ENCODE measurements around the gene LSM7.

LSM7 gene

DNA sequence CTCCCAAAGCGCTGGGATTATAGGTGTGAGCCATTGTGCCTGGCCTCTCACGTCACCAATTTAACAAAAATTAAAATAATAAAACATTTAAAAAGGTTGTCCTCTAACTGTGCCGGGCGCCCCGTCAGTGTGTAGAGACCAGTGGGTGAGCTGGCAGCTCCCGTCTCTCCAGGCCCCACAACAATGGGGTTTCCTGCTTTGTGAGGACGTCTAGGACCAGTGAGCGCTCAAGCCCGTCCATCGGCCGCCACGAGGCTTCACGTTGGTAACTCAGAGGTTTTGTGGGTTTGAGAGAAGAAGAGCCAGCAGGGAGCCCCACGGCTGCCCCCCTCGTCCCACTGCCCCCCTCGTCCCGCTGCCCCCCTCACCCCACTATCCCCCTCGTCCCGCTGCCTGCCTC lies 4.7 kb downstream of the LSM7 start:
- DNase-seq (ENCODE audit: low spot score) = no peak

DNA sequence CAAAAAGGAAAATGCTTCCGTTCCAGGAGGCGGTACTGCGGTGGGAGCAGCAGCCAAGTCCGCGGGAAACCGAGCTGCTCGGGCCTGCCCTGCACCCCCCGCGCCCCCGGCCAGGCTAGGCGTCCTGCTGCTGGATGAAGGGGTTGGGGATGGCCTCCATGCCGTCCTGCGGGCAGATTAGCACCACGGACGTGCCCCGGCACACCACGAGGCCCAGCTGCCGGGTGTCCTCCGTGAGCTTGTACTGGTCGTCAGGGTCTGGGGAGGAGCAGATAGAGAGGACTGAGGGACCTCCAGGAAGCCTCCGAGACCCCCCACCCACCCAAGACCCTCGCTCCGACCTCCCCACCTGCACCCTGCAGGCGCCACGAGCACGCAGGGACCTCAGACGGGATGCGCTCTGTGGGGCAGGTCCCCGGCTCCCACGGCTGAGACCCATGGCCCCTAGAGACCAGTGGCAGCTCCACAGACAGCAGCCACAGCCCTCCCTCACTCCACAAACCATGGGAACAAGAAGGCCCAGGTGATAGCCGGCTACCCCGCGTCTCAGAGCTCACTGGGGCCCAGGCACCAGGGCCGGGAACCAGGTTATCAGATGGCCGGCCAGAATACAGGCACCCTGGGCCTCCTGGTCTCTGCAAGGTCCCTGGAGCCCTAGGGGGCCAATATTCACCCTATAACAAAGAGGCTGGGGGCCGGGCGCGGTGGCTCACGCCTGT lies 6.7 kb downstream of the LSM7 start:
- no peak for DNase-seq (ENCODE audit: low spot score)

DNA sequence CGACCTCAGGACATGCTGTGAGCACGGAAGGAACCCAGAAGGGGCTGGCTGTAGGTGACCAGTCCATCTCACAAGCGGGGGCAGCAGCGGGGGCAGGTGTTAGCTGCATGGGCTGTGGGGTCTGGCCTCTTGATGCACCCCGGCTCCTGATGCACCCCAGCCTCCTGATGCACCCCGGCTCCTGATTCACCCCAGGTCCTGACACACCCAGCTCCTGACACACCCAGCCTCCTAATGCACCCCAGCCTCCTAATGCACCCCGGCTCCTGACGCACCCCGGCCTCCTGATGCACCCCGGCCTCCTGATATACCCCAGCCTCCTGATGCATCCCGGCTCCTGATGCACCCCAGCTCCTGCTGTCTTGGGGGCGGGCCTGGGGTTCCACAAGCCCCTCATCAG lies 7.4 kb downstream of the LSM7 start:
- DNase-seq (ENCODE audit: low spot score) = no peak

DNA sequence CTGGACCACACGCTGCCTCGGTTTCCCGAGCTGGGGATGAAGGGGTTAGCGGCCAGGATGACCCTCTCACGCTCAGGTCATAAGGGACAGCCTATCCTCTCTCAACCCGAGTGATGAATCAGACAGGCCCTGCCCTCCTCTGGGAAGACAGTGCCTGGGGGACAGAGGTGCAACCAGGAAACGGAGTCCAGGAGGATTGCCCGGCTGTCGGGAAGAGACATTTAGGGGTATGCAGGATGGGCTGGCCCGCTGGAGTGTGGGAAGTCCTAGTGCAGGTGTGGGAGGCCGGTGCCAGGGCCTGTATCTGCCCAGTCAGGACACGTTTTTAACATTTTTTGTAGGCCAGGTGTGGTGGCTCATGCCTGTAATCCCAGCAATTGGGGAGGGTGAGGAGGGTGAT lies 8.3 kb downstream of the LSM7 start:
- DNase-seq (ENCODE audit: low spot score) = no peak

GRCh38 chr19:2319551-2319950 lies 8.8 kb downstream of the LSM7 start:
- DNase-seq (ENCODE audit: low spot score) = no peak

GRCh38 chr19:2318923-2319322 lies 9.5 kb downstream of the LSM7 start:
- no peak for DNase-seq (ENCODE audit: low spot score)

DNA sequence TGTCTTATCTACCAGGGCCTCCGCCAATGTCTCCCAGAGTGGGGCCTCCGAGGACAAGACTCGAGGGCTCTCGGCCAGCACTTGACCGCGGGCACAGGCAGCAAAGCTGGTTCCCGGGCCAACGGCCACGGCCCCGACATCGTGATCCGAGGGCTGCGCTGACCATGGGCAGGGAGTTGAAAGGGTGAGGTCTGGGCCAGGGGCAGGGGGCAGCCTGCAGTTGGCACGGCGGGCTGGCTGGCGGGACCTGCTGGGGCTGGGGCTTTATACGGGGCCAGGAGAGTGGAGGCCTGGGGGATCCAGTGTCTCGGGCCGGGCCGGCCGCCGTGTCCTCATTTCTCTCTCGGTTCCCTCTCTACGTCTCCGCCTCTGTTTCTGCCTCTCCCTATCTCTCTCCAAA lies 10.6 kb downstream of the LSM7 start:
- no peak for DNase-seq (ENCODE audit: low spot score)

DNA sequence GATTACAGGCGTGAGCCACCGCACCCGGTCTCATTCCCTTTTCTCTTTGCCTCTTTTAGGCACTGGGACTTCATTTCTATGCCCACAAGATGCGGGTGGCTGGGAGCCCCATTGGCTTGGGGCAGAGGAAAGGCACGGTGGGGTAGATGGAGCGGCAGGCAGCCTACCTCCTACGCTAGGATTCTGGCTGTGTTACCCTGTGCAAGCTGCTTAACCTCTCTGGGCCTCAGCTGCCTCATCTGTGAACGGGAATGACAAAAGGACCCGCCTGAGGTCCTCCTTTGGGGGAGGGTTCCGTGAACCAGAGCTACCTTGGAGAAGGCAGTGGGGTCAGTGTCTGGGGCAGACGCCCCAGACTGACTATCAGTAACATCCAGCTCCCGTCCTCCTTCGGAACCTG lies 11.1 kb downstream of the LSM7 start:
- no peak for DNase-seq (ENCODE audit: low spot score)

GRCh38 chr19:2315818-2316353 lies 12.5 kb downstream of the LSM7 start:
- DNase-seq (ENCODE audit: low spot score) = peak; percentile 23

GRCh38 chr19:2315121-2315817 lies 13.1 kb downstream of the LSM7 start:
- no peak for DNase-seq (ENCODE audit: low spot score)

- DNase-seq (ENCODE audit: low spot score) = no peak
Measured at GRCh38 chr19:2312820-2313501, 15.4 kb downstream of the LSM7 start.

DNA sequence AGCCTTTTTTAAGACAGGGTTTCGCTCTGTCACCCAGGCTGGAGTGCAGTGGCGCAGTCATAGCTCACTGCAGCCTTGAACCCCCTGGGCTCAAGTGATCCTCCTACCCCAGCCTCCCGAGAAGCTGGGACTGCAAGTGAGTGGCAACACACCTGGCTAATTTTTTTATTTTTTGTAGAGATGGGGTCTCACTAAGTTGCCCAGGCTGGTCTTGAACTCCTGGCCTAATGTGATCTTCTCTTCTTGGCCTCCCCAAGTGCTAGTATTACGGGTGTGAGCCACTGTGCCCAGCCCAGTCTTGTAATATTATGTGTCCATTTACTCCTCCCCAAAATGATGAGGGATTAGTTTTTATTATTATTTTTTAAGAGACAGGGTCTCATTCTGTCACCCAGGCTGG lies 17.3 kb downstream of the LSM7 start:
- no peak for DNase-seq (ENCODE audit: low spot score)

- DNase-seq (ENCODE audit: low spot score) = no peak
Measured at GRCh38 chr19:2309734-2310362, 18.5 kb downstream of the LSM7 start.

- DNase-seq (ENCODE audit: low spot score) = no peak
Measured at GRCh38 chr19:2308114-2308556, 20.3 kb downstream of the LSM7 start, which contains the start of gene LINGO3. LINGO3 (minus strand) TSS chr19:2308154; CDS start chr19:2291776, 16,378 bp downstream.

- no peak for DNase-seq (ENCODE audit: low spot score)
Measured at GRCh38 chr19:2307518-2308012, 20.8 kb downstream of the LSM7 start.

- no peak for DNase-seq (ENCODE audit: low spot score)
Measured at GRCh38 chr19:2306971-2307370, 21.4 kb downstream of the LSM7 start.

DNA sequence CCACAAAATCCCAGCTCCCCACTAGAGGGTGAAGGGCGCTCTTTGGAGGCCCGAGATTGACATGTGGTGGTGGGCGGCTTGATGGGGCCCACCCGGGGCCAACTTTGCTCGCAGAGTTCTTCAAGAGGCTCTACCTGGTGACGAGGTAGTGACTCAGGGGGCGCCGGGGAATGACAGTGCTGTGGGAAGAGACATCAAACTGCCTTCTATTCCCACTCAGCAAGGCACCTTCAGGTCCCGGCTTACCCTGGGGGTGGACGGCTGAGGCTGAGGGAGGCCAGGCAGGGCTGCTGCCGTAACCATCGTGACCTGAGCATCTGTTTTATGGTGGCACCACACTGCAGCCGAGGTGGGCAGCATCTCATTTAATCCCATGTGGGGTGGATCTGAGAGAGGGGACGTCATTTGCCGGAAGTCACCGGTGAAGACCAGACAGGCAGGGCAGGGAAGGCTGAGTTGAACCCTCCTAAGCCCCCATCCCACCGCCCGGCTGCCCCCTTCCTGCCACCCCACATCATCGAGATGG lies 22.0 kb downstream of the LSM7 start:
- no peak for DNase-seq (ENCODE audit: low spot score)

- no peak for DNase-seq (ENCODE audit: low spot score)
Measured at GRCh38 chr19:2305452-2306280, 22.7 kb downstream of the LSM7 start.

DNA sequence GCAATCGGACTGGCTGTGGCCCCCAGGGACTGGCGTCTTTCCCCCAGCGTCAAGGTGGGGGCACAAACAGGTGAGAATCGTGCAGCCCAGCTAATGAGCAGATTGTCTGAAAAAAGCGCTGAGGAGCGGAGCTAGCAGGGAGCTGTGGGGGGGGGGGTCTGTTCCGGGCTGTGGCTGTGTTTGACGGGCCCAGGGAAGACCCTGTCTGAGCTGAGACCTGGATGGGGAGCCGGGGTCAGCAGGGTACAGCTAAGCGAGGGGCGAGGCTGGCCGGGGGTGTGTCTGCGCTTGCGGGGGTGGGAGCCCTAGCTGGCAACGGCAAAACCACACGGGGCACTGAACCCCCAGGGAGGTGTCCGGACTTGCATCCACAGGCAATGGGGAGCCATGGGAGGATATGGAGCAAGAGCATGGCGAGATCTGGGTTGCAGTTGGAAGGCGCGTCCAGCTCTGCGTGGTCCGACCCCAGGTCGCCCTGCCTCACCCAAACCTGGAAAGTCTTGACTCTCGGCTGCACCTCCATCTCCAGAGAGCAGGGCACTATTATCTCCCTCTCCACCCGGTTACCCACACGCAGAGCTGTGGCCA lies 25.1 kb downstream of the LSM7 start:
- no peak for DNase-seq (ENCODE audit: low spot score)
